HuH-7 (cell line): Measurements from ENCODE around the gene ADAMTS4.

Source experiments
- DNase-seq: peaks from one replicate; pipeline ENCODE4 v3.0.0; 2011; ENCODE audit warnings: low spot score

ADAMTS4 gene

DNA sequence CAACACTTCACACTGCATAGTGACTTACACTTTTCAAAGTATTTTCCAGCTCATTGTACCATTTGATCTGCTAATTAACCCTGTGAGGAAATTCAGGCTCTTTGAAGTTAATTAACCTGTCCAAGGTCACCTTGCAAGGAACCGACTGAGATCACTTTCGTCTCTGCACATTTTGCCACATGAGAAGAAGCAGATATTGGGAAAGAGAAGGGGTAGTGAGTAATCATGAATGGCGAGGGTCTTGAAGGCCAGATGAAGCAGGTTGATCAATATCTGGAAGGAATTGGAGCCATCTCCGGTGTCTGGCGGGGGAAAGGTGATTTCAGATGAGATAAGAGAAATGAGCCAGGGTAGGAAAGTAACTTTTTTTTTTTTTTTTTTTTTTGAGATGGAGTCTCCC is 21.1 kb upstream of the ADAMTS4 start:
- no peak for DNase-seq

GRCh38 chr1:161219078-161219892 is 20.4 kb upstream of the ADAMTS4 start:
- DNase-seq, result no peak

- no peak for DNase-seq
Measured at GRCh38 chr1:161218301-161219077, 19.6 kb upstream of the ADAMTS4 start.

DNA sequence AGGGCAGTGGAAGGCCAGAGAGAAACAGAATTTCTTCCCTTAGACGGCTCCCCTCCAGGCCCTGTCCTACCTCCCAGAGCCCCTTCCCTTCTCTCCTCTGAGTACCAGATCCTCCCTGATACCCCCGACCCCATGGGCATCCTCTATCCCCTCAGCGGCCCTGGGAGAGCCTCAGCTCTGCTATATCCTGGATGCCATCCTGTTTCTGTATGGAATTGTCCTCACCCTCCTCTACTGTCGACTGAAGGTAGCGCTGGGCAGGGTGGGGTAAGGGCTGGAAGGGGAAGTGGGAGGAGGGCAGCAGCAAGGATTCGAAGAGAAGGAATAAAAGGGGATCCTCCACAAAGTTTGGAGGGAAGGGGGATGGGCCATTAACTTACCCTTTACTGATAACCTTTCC is 19.0 kb upstream of the ADAMTS4 start:
- DNase-seq, result no peak

- DNase-seq, result no peak
Measured at GRCh38 chr1:161216945-161217712, 18.3 kb upstream of the ADAMTS4 start.

GRCh38 chr1:161215076-161215475 is 16.2 kb upstream of the ADAMTS4 start, which contains the start of gene FCER1G:
FCER1G (plus strand) TSS chr1:161215295; CDS start chr1:161215322, 27 bp downstream.
- DNase-seq, result no peak

DNA sequence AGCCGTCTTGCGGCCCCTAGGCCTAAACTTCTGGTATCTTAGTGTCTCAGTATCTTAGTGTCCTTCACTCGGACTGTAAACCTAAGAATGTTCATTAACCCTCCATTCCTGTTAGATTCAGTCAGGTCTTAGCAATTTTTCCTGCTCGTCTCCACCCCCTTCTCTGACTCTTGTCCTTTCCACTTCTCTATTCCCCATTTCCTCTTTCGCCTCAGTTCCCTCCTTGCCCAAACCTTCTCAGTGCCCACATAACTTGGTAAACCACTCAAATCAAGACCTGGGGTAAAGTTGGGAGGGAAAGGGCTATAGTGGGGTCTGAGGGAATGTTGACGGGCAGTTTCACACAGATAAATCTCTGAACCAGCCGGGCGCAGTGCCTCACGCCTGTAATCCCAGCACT is 15.5 kb upstream of the ADAMTS4 start:
- no peak for DNase-seq

DNA sequence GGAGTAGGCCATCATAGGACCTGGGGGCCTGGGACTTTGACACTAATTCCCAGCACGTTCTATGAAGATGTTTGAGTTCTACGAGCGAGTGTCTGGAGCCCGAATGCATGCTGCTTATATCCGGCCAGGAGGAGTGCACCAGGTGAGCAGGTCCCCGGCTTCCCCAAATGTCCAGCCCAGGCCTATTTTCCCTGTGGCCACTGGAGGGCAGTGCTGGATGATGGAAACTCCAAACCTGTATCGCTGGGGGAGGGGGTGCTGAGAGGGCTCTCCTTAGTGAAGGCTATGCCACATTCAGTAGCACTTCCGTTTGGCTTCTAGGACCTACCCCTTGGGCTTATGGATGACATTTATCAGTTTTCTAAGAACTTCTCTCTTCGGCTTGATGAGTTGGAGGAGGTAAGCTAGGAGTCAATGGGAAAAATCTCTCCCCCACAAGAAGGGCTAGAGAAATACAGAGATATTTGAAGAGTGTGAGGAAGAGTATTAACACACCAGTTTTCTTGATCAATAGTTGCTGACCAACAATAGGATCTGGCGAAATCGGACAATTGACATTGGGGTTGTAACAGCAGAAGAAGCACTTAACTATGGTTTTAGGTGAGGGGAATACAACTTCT is 11.0 kb upstream of the ADAMTS4 start:
- peak; percentile 77 for DNase-seq

- no peak for DNase-seq
Measured at GRCh38 chr1:161207173-161207572, 8.3 kb upstream of the ADAMTS4 start.

- no peak for DNase-seq
Measured at GRCh38 chr1:161206411-161207140, 7.7 kb upstream of the ADAMTS4 start.

DNA sequence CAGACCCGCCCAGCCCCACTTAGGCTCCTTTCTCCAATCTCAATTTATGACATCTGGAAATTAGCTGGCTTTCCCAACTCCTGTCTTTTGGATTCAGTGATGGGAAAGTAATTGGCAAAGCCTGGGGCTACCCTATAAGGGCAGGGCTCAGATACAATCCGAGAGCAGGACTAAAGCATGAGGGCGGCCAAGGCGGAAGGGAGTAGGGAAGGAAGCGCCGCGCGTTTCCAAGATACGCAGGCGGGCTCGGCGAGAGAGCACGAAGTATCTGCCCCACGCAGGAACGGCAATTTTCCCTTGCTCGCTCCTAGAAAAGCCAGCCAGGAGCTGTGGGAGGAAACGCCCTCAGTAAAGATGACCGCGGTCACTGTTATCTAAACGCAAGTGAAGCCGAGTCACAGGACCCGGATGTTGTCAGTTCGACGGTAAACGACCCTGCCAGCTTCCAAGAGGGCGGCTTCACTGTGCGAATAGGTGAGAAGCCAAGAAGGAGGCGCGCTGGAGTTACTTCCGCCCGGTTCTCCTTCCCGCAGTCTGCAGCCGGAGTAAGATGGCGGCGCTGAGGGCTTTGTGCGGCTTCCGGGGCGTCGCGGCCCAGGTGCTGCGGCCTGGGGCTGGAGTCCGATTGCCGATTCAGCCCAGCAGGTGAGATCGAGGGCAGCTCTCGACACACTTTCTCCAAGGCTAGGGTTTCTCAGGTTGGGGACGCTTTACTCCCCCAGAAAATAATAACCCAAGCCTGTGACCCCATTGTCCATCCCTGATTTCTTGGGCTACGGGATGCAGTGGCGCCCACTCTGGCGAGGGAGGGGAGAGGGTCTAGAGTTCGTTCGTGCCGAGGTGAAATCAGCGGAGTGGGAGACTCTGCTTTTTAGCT is 3.2 kb upstream of the ADAMTS4 start, which contains the start of gene NDUFS2:
NDUFS2 (plus strand) TSS at position 532 of the 877 bp plus-strand sequence; CDS start at position 551, 19 bp downstream.
- peak; percentile 89 for DNase-seq

- no peak for DNase-seq
Measured at GRCh38 chr1:161200992-161201835, 2.4 kb upstream of the ADAMTS4 start.

DNA sequence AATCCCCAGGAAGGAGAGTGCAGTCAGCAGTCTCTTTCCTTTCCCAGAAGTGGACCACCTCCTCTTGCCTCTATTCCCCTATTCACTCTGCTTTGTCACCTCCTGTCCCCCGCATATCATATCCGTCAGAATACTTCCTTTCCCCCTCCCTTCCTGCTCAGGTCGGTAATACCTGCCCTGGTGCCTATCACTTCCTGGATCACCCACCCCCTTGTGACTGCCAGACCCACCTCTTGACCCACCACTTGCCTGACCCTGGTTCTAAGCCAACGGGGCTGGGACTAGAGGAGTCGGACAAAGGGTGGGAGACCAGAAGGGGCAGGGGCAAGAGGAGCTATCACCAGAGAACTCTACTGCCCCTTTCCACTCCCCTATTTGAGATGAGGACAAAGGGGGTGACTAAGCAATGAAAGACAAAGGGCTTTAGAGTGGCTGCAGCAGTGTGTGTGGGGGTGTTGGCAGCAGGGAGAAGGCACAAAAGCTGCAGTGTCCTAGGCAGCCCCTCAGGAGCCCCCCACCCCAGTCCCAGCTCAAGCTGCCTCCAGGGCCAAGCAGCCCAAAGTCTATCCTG is 1.7 kb upstream of the ADAMTS4 start:
- no peak for DNase-seq

DNA sequence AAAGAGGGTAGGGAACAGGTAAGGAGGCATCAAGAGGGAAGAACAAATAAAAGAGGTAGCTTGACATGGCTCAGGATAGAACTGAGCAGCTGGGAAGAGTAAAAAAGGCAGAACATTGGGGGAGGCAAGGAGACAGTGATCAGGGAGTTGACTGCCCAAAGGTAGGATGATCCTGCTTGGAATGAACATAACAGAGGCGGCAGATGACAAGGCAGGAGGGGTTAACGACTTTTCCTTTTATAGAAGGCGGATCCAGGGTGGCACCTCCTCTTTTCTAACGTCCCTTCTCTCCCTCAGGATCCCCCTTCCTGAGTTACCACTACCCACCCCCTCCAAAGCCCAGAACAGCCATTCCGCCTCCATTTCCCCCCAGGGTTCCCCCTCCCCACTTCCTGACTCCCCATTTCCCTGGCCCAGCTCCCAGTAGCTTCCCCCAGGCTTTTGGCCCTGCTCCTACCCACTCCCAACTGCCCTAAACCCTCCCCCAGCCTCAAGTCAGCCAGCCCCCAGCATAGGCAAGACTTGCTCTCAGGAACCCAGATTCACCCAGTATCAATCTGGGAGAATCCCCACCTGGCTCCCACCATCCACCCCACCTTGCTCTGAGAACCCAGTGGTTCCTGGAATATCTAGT is 769 bp upstream of the ADAMTS4 start:
- DNase-seq, result no peak

DNA sequence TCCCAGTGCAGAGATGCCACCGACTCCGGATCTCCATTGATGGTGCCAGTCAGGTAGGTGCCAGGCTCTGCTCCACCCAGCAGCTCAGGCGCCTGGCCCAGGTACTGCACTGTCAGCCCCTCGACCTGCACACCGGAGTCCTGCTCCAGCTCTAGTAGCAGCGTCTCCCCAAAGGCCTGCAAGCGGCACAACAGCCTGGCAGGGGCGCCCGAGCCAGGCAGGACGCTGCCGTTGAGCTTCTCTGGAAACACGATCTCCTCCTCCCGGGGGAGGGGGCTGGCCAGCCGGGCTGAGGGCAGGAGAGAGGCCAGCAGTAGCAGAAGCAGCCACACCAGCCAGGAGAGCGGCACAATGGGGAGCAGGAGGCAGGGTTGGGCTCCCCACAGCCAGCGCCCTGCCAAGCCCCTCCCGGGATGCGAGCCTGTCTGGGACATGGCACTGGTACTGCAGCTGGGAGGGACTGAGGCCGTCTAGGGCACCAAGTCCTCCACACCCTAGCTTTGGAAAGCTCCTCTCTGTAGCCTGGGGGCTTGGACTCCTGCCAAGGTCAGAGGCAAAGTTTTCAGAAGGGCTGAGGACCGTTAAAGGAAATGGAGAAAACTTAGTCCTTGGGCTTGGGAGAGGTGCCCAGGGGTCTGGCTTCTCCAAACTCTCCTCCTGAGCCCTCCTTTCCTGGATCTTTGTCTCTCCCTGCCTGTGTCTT is 509 bp downstream of the ADAMTS4 start:
- no peak for DNase-seq

GRCh38 chr1:161197560-161198193 is 1.2 kb downstream of the ADAMTS4 start:
- no peak for DNase-seq
